HepG2 (cell line): ENCODE data around the gene RNF114. TPM values are rescaled to one million over a fixed set of nuclear protein-coding genes. Genes with fewer than 3 reads are reported as not detected.

Experiments used
- ARID4A ChIP-seq: sonication (generic); formaldehyde crosslinking; IDR thresholded peaks from 2 replicates; pipeline ENCODE4 v1.5.0; 2020; ENCODE audit warnings: mild to moderate bottlenecking, missing genetic modification reagents, borderline replicate concordance
- ASH2L ChIP-seq: fragments of 300-600, 200-600 bp; sonication (generic); IDR thresholded peaks from 2 replicates; pipeline ENCODE4 v1.7.0; 2017; ENCODE audit warnings: low read depth, mild to moderate bottlenecking, moderate library complexity, mixed read lengths, low read length; ENCODE audit not compliant: insufficient read length
- BORCS8-MEF2B ChIP-seq: sonication (generic); formaldehyde crosslinking; IDR thresholded peaks from 2 replicates; pipeline ENCODE4 v1.8.0; 2022; ENCODE audit warnings: mild to moderate bottlenecking, missing genetic modification reagents
- E2F1 ChIP-seq: sonication (generic); formaldehyde crosslinking; IDR thresholded peaks from 2 replicates; pipeline ENCODE4 v1.5.0; 2020; ENCODE audit warnings: missing genetic modification reagents
- ETS1 ChIP-seq: sonication (generic); formaldehyde crosslinking; IDR thresholded peaks from 2 replicates; pipeline ENCODE4 v1.4.0; 2020; ENCODE audit warnings: missing genetic modification reagents
- GPN1 ChIP-seq: sonication (generic); formaldehyde crosslinking; IDR thresholded peaks from 2 replicates; pipeline ENCODE4 v1.5.1; 2020; ENCODE audit warnings: missing genetic modification reagents, borderline replicate concordance
- MATR3 ChIP-seq: sonication (generic); formaldehyde crosslinking; IDR thresholded peaks from 2 replicates; pipeline ENCODE4 v1.4.0; 2020; ENCODE audit warnings: missing genetic modification reagents
- SMAD3 ChIP-seq: sonication (generic); formaldehyde crosslinking; IDR thresholded peaks from 2 replicates; pipeline ENCODE4 v1.4.0; 2020; ENCODE audit warnings: missing genetic modification reagents
- TEF ChIP-seq: sonication (generic); formaldehyde crosslinking; IDR thresholded peaks from 2 replicates; pipeline ENCODE4 v1.5.0; 2020; ENCODE audit warnings: missing genetic modification reagents
- ZEB1 ChIP-seq: IDR thresholded peaks from 2 replicates; pipeline ENCODE4 v1.6.1; 2012; ENCODE audit warnings: mild to moderate bottlenecking, low read depth, inconsistent platforms; ENCODE audit not compliant: insufficient replicate concordance
- ZNF138 ChIP-seq: sonication (generic); formaldehyde crosslinking; IDR thresholded peaks from 2 replicates; pipeline ENCODE4 v1.5.0; 2020; ENCODE audit warnings: mild to moderate bottlenecking, low read depth, missing genetic modification reagents
- ZNF609 ChIP-seq: sonication (generic); formaldehyde crosslinking; IDR thresholded peaks from 2 replicates; pipeline ENCODE4 v1.4.0; 2020; ENCODE audit warnings: mild to moderate bottlenecking, missing genetic modification reagents, borderline replicate concordance
- ZNF790 ChIP-seq: sonication (generic); formaldehyde crosslinking; IDR thresholded peaks from 2 replicates; pipeline ENCODE4 v1.8.0; 2022; ENCODE audit warnings: missing genetic modification reagents, mild to moderate bottlenecking, borderline replicate concordance
- polyA plus RNA-seq, 8 experiments: library from polyadenylated mRNA; depleted of rRNA in 3 of 8; stranded (reverse) in 7 of 8; unstranded in 1 of 8; fragments of >200 nt; fragmentation: Illumina TruSeq in 4 of 8; extraction: Trizol in 4 of 8; gene quantifications; 2 replicates each; pipeline versions ENCODE4 v1.2.1 to v1.2.3, GENCODE V29; 2011 to 2016; ENCODE audit warnings: low read depth in 4 of 8, missing spikeins in 1 of 8, mixed read lengths in 1 of 8; ENCODE audit not compliant: insufficient read depth in 1 of 8
- total RNA-seq, 5 experiments: library from RNA; depleted of rRNA; stranded (reverse); fragments of >200 nt; fragmentation: Illumina TruSeq; extraction: Trizol; gene quantifications; 2 replicates each; pipeline ENCODE4 v1.2.3, GENCODE V29; 2016; ENCODE audit warnings: low read depth in 1 of 5
- TF ChIP-seq, protein P1 (sequence below): sonication (generic); formaldehyde crosslinking; IDR thresholded peaks from 2 replicates; pipeline ENCODE4 v1.8.0; 2022; ENCODE audit warnings: missing genetic modification reagents, low read depth, mild to moderate bottlenecking, borderline replicate concordance

RNF114 gene
- total and polyA plus RNA-seq, 2 of the 13 experiments (the other 11 are each of a cell fraction or from before 2014, with no cell fraction given): 119 to 126 TPM

DNA sequence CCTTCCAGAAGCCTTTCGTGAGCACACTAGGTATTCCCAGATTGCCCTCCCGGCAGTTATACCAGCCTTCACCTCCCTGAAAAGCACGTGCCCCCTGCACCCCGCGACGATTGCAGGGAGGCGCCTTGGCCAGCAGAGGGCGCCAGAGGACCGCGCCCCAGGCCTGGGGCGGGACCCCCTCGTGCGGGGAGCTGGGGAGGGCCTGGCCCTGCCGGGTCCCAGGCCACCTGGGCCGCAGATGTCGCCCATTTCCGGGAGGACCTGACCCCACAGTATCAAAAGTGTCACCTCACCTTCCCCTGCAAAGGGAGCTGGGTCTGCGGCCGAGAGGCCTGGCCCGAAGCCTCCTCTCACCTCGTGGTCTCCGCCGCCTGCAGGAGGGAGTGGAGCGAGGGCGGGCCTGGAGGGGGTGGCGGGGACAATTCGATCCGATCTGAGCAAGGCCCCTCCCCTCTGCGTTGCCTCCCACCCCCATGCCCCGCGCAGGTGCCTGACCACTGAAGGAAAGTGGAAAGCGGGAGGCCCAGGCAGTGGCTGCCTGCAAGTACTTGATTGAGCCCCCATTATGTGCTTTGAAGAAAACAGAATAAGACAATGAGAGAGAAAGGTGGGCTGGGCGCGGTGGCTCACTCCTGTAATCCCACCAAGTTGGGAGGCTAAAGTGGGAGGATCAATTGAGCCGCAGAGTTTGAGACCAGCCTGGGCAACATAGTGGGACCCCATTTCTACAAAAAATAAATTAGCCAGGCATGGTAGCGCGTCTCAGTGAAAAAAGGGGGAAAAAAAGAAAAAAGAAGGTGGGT is 43.0 kb downstream of the RNF114 start (continued):
- TF ChIP-seq BORCS8-MEF2B (CRISPR knock-in tag): no peak; the same call in 1 of the 2 replicates
- TF ChIP-seq ARID4A (CRISPR knock-in tag): peak; percentile 63
- TF ChIP-seq E2F1 (CRISPR knock-in tag): peak; percentile 66
- TF ChIP-seq ZNF138 (CRISPR knock-in tag): 0 out of 2 replicates have a peak, but pooled peaks have one; percentile 70
- peak; percentile 77 for TF ChIP-seq ASH2L
- peak; percentile 79 for TF ChIP-seq ZEB1
- TF ChIP-seq ZNF609: no peak
- peak; percentile 78; the same call in 1 of the 2 replicates for TF ChIP-seq GPN1 (CRISPR knock-in tag)
- 0 out of 2 replicates have a peak, but pooled peaks have one; percentile 71 for TF ChIP-seq TEF (CRISPR knock-in tag)
- TF ChIP-seq ZNF790 (CRISPR knock-in tag): 0 out of 2 replicates have a peak, but pooled peaks have one; percentile 58
- 0 out of 2 replicates have a peak, but pooled peaks have one; percentile 29 for TF ChIP-seq MATR3 (CRISPR knock-in tag)
- no peak for TF ChIP-seq SMAD3 (CRISPR knock-in tag)
- peak; percentile 93 for TF ChIP-seq ETS1 (CRISPR knock-in tag)
- TF ChIP-seq, protein P1, sequence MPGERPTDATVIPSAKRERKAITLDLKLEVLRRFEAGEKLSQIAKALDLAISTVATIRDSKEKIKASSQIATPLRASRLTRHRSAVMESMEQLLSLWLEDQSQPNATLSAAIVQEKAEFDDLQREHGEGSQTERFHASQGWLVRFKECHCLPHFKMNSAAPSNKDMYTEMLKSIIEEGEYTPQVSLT: no peak
